ENCODE measurements around the gene PRPF40A. TPM values are rescaled to one million over a fixed set of nuclear protein-coding genes. Genes with fewer than 3 reads are reported as not detected.

Gene PRPF40A
- polyA plus RNA-seq, 3 donors = 56.0 to 95.4 (median 66.6) TPM

DNA sequence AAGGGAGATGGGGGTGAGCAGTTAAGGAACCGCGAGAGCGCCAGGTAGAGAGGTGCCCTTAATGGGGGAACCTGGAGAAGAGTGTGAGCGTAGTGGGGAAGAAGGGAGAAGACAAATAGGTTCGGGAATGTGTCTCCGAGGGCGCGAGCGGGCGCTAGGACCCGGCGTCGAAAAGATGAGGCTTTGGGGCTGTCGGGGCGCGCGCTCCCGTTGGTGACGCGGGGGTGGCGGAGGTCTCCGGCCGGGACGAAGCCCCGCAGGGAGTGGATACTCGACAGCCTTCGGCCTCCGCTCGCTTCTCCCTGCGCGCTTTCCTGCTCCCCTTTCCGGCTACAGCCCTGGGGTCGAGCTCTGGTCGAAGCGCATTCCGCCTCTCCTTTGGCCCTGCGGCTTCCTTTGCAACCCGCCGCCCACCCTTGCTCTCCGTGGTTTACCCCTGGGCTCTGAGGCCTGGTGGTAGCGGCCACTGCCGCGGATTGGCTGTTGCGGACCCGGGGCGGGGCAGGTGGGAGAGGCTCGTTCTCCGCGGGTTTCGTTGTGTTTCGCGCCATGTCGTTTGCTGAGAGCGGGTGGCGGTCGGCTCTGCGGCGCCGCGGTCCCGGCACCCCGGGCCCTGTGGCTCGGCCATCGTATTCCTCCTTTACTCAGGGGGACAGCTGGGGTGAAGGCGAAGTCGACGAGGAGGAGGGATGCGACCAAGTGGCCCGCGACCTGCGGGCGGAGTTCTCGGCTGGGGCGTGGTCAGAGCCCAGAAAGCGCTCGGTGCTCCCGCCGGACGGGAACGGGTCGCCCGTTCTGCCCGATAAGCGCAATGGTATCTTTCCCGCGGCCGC, 1.0 kb upstream of the PRPF40A start, which contains the start of gene ARL6IP6:
ARL6IP6 (plus strand) TSS at position 545 of the 833 bp plus-strand sequence; CDS start at position 550, 5 bp downstream.
- H3K4me1 Mint-ChIP-seq = peaks cover 38% of the 10 kb centered on the region
- WGBS (ENCODE audit: insufficient coverage) = under 1% methylated on average over 85 of the region's 87 CpGs
- peaks cover 0 to 3% (median 0%) of the 10 kb centered on the region in 7 donors for H3K9me3 Mint-ChIP-seq

DNA sequence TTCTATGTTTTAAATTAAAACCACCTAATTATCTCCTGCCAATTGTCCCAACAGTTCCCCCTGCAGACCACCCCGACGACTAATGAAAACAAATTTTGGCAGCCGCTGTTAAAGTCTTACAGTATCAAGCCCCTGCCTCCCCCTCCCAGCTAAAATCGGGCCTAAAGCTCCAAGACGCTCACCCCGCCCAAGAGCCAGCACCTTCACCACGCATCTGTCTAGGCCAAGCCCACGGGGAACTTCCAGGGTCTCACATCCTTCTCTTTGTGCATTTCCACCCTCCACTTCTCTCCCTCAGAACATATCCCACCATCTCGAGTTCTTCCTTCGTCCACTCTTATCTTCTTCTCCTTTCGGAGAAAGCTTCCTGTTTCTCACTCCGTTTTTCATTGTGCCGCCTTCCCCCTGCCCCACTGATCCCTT, 445 bp downstream of the PRPF40A start:
- Histone ChIP-seq H3K36me3 (replicated peaks in 1 of 2; ENCODE audit: control insufficient read depth in 1 of 2, insufficient read depth in 2 of 2, low read length in 2 of 2) (peaks cover 30 to 48% of the 10 kb centered on the region in 2 donors), H3K9ac (ENCODE audit: insufficient read depth, low read length, poor library complexity, severe bottlenecking) (peak overlapping the region; percentile 88), H3K9me3 (replicated peaks in 1 of 2; ENCODE audit: control insufficient read depth in 1 of 2, insufficient read depth in 1 of 2, low read length in 2 of 2) (no peaks in the 10 kb centered on the region), H3K4me1 (ENCODE audit: control insufficient read depth in 1 of 2, insufficient read depth in 2 of 2, low read length in 2 of 2) (peaks cover 25 to 36% of the 10 kb centered on the region in 2 donors), H3K79me2 (ENCODE audit: insufficient read depth, low read length) (peaks cover 88% of the 10 kb centered on the region), H3K27me3 (ENCODE audit: control insufficient read depth in 2 of 2, insufficient read depth in 2 of 2, low read length in 2 of 2) (no peaks in the 10 kb centered on the region), H3K27ac (ENCODE audit: low read depth in 1 of 2, low read length in 2 of 2) (peak overlapping the region; percentile 97 to 98), H3K4me3 (replicated peaks in 1 of 3; ENCODE audit: low read depth in 2 of 3, low read length in 3 of 3) (peak overlapping the region; percentile 88 to 96 (median 95)), H4K20me1 (ENCODE audit: insufficient read depth, low read length) (peaks cover 59% of the 10 kb centered on the region), H2AFZ (ENCODE audit: insufficient read depth, low read depth, low read length, poor library complexity, severe bottlenecking) (peak overlapping the region; percentile 91), H3K4me2 (replicated peaks; ENCODE audit: extremely low read depth, low read length, poor library complexity, severe bottlenecking) (peak overlapping the region; percentile 98)
- Mint-ChIP-seq H3K27ac (peak overlapping the region; percentile 94 to 99 (median 98)), H3K4me3 (peak overlapping the region; percentile 97 to 100), H3K36me3 (peaks cover 30 to 40% of the 10 kb centered on the region in 2 donors), H3K4me1 (peaks cover 38% of the 10 kb centered on the region), H3K27me3 (ENCODE audit: low read depth in 3 of 3) (peaks cover 0 to 2% (median 0%) of the 10 kb centered on the region in 3 donors), H3K9me3 (peaks cover 0 to 3% (median 0%) of the 10 kb centered on the region in 7 donors)
- DNase-seq = no peak
- under 1% methylated on average over 13 of the region's 13 CpGs for WGBS (ENCODE audit: insufficient coverage)
- TF ChIP-seq, protein P1, sequence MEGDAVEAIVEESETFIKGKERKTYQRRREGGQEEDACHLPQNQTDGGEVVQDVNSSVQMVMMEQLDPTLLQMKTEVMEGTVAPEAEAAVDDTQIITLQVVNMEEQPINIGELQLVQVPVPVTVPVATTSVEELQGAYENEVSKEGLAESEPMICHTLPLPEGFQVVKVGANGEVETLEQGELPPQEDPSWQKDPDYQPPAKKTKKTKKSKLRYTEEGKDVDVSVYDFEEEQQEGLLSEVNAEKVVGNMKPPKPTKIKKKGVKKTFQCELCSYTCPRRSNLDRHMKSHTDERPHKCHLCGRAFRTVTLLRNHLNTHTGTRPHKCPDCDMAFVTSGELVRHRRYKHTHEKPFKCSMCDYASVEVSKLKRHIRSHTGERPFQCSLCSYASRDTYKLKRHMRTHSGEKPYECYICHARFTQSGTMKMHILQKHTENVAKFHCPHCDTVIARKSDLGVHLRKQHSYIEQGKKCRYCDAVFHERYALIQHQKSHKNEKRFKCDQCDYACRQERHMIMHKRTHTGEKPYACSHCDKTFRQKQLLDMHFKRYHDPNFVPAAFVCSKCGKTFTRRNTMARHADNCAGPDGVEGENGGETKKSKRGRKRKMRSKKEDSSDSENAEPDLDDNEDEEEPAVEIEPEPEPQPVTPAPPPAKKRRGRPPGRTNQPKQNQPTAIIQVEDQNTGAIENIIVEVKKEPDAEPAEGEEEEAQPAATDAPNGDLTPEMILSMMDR (IDR thresholded peaks at IDR 0.05) = no peak
- intact Hi-C loops (cut with micrococcal nuclease) = loop anchor here in 1 of 2 donors (5.0 to 10.0 kb wide), 2 partner anchors 890 to 1432 kb away; partner anchors contain the start of genes ARL5A and NMI

More for the DNA sequence above, 1.0 kb upstream of the PRPF40A start, which contains the start of gene ARL6IP6:
- Histone ChIP-seq H3K27me3 (ENCODE audit: control insufficient read depth in 2 of 2, insufficient read depth in 2 of 2, low read length in 2 of 2) (no peaks in the 10 kb centered on the region), H3K79me2 (ENCODE audit: insufficient read depth, low read length) (peaks cover 88% of the 10 kb centered on the region), H4K20me1 (ENCODE audit: insufficient read depth, low read length) (peaks cover 46% of the 10 kb centered on the region), H3K4me1 (ENCODE audit: control insufficient read depth in 1 of 2, insufficient read depth in 2 of 2, low read length in 2 of 2) (peaks cover 25 to 36% of the 10 kb centered on the region in 2 donors), H3K4me3 (replicated peaks in 1 of 3; ENCODE audit: low read depth in 2 of 3, low read length in 3 of 3) (peak within 1 kb of the TSS; percentile 88 to 96 (median 95)), H2AFZ (ENCODE audit: insufficient read depth, low read depth, low read length, poor library complexity, severe bottlenecking) (peak within 1 kb of the TSS; percentile 91), H3K9ac (ENCODE audit: insufficient read depth, low read length, poor library complexity, severe bottlenecking) (peak within 1 kb of the TSS; percentile 88), H3K36me3 (replicated peaks in 1 of 2; ENCODE audit: control insufficient read depth in 1 of 2, insufficient read depth in 2 of 2, low read length in 2 of 2) (peaks cover 19 to 47% of the 10 kb centered on the region in 2 donors), H3K27ac (ENCODE audit: low read depth in 1 of 2, low read length in 2 of 2) (peak within 1 kb of the TSS; percentile 97 to 98), H3K9me3 (replicated peaks in 1 of 2; ENCODE audit: control insufficient read depth in 1 of 2, insufficient read depth in 1 of 2, low read length in 2 of 2) (no peaks in the 10 kb centered on the region), H3K4me2 (replicated peaks; ENCODE audit: extremely low read depth, low read length, poor library complexity, severe bottlenecking) (peak within 1 kb of the TSS; percentile 98)
- TF ChIP-seq, protein P1 (IDR thresholded peaks at IDR 0.05) = no peak
- Mint-ChIP-seq H3K36me3 (peaks cover 24 to 40% of the 10 kb centered on the region in 2 donors), H3K27ac (peak within 1 kb of the TSS; percentile 94 to 99 (median 98)), H3K4me3 (peak within 1 kb of the TSS; percentile 97 to 100), H3K27me3 (ENCODE audit: low read depth in 3 of 3) (peaks cover 0 to 2% (median 0%) of the 10 kb centered on the region in 3 donors)
- peak; percentile 80 to 86 (median 83) for DNase-seq
- intact Hi-C loops (cut with micrococcal nuclease) = loop anchor here in 1 of 2 donors (5.0 to 10.0 kb wide), 2 partner anchors 891 to 1433 kb away; partner anchors contain the start of genes ARL5A and NMI
